GM19397 (cell line): Measurements from ENCODE around the gene SASH1.

Source experiments
- ATAC-seq: cut with Tn5 transposase; IDR thresholded peaks from one replicate; pipeline ENCODE4 v1.9.1; 2021; ENCODE audit warnings: mild to moderate bottlenecking, moderate library complexity; ENCODE audit not compliant: unreplicated experiment

The SASH1 gene

GRCh38 chr6:148342350-148343046 lies at the start of gene SASH1:
SASH1 (plus strand) TSS chr6:148342838; CDS start chr6:148343068, 230 bp downstream.
- peak; percentile 77 for ATAC-seq

DNA sequence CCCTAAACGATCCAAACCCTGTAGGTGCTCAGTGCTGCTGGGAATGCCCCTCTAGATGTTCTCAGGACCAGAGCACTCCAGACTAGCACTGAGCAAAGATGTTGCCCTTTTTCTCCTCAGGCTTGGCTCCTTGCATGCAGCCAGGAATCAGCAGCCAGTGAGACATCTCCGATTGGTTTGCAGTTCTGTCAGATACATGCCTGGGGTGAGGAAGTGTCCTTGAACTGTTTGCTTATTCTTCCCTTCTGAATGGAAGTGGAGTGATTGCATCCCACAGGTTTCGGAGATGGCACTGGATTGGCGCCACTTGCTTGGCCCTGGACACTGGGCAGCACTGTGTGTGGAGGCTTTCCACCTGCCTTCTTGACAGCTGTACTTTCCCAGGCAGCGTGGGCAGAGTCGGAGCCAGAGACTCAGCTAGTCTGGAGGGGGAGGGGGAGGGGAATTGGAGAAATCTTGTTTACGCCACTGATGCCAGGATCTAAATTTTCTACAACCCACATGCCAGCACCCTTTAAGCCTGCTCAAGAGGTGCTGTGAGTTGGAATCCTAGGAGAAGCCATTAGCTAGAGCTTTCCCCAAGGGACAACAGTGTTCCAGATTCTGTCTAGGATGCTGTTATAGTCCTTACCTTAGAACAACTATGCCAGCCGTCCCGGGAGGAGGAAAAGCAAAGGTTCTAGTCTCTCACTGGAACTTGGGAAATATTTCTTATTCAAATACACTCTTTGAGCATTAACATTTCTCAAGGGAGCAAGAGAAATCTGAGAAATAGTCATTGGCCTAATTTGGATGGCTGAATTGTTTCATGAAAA lies 49.2 kb upstream of the SASH1 start:
- no peak for ATAC-seq

- ATAC-seq, result no peak
Measured at GRCh38 chr6:148294059-148294458, 48.6 kb upstream of the SASH1 start.

DNA sequence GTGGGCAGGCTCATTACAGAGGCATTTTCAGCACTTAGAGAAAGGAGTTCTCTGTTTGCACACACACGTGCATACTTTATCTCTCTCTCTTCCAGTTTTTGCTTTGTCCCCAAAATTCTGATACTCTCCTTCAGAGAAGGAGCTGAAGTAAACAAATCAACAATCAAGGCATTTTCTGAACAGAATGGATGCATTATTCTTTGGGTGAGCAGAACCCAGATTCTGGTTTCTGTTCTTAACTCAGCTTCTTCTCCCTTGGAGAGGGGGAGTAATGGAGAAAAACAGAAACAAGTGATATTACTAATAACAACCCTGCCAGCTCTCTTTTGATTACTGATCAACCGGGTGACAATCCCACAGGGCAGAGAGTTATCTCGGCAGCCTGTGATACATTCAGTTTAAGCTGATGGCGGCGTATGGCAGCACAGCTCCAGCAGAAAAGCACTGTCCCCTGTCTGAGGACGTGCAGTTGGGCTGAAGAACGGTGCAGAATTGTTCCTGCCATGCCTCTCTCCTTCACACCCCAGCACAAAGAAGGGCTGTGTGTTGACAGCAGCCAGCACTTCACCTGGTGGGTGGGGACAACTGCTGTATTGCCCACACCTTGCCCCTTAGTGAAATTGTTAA lies 47.3 kb upstream of the SASH1 start:
- no peak for ATAC-seq

DNA sequence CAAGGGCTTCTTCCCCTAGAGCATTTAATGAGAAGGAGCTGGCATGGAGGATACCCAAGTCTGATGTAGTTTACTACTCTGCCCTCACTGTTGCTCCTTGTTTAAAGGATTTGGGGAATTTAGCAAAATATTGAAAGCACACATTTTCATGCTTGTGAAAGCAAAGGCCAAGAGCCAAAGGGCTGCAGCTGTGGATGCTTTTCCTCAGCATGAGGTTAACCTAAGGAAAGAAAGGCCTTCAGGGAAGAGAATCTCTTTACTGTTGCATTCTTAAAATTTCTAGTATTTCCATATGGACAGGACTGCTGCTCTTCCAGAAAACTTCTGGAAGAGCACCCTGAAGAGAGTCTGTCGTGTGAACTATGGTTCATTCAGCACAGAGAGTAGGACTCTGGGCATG lies 45.9 kb upstream of the SASH1 start:
- ATAC-seq, result no peak

DNA sequence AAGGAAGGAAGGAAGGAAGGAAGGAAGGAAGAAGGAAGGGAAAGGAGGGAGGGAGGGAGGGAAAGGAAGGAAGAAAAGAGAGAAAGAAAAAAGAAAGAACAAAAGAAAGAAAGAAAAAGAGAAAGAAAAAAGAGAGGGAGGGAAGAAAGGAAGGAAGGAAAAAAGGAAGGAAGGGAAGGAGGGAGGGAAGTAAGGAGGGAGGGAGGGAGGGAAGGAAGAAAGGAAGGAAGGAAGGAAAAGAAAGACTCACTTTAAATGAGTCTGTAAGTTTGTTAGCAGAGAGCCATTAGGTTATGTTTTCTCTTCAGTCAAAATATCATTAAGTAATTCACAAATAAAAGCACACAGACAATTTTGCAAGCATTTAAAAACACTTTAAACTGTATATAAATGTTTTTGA lies 44.0 kb upstream of the SASH1 start:
- no peak for ATAC-seq

DNA sequence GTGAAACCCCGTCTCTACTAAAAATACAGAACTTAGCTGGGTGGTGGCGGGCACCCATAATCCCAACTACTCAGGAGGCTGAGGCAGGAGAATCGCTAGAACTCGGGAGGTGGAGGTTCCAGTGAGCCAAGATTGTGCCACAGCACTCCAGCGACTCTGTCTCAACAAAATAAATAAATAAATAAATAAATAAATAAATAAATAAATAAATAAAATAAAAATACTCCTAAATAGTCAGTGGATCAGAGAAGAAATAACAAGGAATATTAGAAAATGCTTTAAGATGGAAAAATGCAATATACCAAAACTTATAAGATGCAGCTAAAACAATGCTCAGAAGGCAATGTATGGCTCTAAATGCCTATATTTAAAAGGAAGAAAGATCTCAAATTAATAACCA lies 39.0 kb upstream of the SASH1 start:
- no peak for ATAC-seq

DNA sequence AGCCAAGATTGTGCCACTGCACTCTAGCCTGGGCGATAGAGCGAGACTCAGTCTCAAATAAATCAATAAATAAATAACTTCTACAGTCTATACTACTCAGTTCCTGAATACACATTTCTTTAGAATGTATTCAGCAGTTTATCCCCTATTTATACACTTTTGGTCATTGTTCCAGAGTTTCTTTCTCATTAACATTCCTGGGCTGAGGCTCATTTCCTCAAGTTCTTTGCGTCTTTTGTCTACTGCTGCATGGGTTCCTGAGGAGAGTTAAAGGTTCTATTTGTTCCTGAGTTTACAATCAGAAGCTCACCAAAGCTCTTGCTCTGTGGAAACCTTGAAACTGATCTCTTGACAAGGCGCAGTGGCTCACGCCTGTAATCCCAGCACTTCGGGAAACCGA lies 37.7 kb upstream of the SASH1 start:
- no peak for ATAC-seq

DNA sequence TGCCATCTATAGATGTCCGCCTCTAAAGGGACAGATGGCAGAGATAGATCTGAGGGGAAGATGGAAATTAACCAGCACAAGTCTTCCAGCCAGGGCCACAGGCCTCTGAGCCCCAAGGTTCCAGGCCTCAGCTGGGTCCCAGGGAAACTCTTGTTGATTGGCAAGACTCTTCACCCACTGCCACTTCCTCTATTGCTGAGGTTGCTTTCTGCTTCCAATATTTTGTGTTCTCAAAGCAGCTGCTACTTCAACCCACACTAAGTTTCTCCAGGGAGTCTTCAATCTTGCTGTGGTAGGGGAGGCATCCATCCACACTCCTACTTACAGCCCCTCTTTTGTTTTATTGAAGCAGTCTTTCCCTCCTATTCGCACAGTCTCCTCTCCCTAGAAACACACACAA lies 36.4 kb upstream of the SASH1 start:
- peak; percentile 23 for ATAC-seq

GRCh38 chr6:148307405-148307804 lies 35.2 kb upstream of the SASH1 start:
- ATAC-seq, result no peak

DNA sequence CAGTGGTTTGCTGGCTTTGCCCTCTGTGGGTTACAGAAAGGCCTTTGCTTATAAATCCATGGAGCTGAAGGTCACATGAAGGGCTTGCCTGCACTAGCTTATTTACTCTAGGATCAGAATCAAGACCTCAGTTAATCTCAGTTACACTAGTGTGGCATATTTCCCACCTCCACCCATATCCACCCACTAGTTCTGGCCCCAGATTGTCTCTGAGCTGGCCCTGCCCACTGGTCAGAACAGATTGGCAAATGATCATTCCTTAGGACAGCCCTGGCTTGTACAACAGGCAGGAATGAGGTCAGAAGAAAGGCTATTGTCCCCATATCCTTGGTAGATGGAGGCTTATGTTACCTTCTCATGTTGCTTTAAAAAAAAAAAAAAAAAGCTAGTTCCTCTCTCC lies 33.3 kb upstream of the SASH1 start:
- no peak for ATAC-seq

DNA sequence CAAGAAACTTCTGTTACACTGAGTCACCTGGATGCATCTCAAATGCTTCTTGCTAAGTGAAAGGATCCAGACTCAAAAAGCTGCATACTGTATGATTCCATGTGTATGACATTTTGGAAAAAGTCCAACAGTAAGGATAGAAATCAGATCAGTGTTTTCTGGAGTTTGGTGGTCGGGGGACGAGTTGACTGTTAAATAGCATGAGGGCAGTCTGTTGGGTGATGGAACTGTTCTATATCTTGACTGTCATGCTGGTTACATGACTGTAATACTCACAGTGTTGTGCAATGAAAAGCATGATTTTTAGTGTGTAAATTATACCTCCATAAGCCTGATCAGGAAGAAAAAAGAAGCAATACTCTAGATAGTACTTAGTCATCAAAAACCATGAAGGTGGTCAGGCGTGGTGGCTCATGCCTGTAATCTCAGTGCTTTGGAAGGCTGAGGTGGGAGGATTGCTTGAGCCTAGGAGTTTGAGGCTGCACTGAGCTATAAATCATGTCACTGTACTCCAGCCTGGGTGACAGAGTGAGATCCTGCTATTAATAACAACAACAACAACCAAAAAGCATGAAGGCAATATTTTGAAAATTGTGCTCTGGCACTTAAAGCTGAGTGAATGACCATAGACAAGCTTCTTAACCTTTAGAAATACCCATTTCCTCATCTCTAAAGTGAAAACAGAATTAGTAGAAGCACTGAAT lies 30.5 kb upstream of the SASH1 start:
- ATAC-seq, result no peak

- ATAC-seq, result no peak
Measured at GRCh38 chr6:148313488-148313887, 29.1 kb upstream of the SASH1 start.

- ATAC-seq, result no peak
Measured at GRCh38 chr6:148316308-148316707, 26.3 kb upstream of the SASH1 start.

GRCh38 chr6:148317051-148317450 lies 25.6 kb upstream of the SASH1 start:
- no peak for ATAC-seq

- ATAC-seq, result no peak
Measured at GRCh38 chr6:148317739-148318138, 24.9 kb upstream of the SASH1 start.

- no peak for ATAC-seq
Measured at GRCh38 chr6:148322704-148323103, 19.9 kb upstream of the SASH1 start.

DNA sequence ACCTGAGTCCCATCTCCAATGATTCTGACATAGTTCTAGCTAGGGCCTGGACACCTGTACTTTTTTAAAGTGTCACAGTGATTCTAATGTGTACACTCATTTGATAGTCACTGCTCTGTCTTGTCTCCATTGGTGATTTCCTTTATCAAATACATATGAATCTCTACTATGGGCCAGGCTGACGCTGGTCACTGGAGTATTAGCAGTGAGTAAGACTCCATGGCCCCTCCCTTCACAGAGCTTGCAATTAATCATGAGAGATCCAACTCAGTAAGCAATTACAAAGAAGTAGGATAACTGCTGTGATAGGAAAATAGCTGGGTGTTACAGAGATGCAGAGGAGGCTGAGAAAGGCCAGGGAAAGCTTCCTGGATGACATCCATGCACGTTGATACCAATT lies 19.3 kb upstream of the SASH1 start:
- ATAC-seq, result no peak

- ATAC-seq, result no peak
Measured at GRCh38 chr6:148324297-148324985, 18.2 kb upstream of the SASH1 start.

DNA sequence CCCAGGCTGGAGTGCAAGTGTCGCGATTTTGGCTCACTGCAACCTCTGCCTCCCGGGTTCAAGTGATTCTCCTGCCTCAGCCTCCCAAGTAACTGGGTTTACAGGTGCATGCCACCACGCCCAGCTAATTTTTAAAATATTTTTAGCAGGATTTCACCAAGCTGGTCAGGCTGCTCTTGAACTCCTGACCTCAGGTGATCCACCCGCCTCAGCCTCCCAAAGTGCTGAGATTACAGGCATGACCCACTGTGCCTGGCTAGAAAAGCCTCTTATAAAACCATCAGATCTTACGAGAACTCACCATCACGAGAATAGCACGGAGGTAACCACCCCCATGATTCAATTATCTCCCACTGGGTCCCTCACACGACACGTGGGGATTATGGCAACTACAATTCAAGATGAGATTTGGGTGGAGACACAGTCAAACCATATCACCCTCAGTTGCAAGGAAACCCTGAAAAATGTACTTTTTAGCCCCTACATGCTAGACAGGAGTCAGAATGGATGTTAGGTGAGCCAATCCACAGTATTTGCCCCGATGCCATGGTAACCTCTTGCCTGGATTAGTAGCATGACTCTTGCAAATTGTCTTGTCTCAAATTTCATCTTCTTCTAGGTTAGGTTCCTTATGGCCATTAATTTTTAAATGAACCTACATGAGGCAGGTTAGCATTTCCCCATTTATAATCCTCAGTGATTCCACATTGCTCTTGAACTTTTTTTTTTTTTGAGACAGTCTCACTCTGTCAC lies 17.1 kb upstream of the SASH1 start:
- ATAC-seq, result no peak
